ENCODE measurements around the gene FBXL20. TPM values are rescaled to one million over a fixed set of nuclear protein-coding genes. Genes with fewer than 3 reads are reported as not detected.

Gene FBXL20
- total RNA-seq, 1 donor: 20.3 TPM

DNA sequence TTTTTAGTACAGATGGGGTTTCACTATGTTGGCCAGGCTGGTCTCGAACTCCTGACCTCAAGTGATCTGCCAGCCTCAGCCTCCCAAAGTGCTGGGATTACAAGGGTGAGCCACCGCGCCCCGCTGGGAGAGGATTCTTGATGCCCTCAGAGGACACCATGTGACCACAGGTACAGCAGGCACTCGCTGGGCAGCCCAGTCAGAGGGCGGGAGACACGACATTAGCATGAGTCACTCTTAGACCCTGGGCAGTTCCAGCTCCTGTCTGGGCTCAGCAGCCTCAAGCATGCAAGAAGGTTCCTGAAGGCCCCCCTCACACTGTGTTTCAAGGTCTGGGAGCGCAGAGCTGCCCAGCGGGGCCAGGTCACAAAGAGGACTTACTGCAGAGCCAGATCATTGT is 187.6 kb downstream of the FBXL20 start:
- Histone ChIP-seq H3K4me3 (ENCODE audit: insufficient read depth, low read length) (no peak overlapping the region), H3K79me2 (ENCODE audit: insufficient read depth, low read length) (no peaks in the 10 kb centered on the region), H4K20me1 (ENCODE audit: insufficient read depth, low read length) (no peaks in the 10 kb centered on the region), H3K4me1 (ENCODE audit: insufficient read depth, low read length) (peaks cover 13% of the 10 kb centered on the region), H3K27me3 (ENCODE audit: insufficient read depth, low read length) (no peaks in the 10 kb centered on the region), H2AFZ (ENCODE audit: low read length) (no peak overlapping the region), H3K27ac (ENCODE audit: low read depth, low read length) (no peak overlapping the region), H3K36me3 (ENCODE audit: insufficient read depth, low read length) (no peaks in the 10 kb centered on the region), H3K9me3 (ENCODE audit: low read depth, low read length) (no peaks in the 10 kb centered on the region), H3K4me2 (ENCODE audit: insufficient read depth, low read length) (no peak overlapping the region)
- DNase-seq (ENCODE audit: insufficient read length, low spot score, missing footprints): no peak
- TF ChIP-seq, protein P1, sequence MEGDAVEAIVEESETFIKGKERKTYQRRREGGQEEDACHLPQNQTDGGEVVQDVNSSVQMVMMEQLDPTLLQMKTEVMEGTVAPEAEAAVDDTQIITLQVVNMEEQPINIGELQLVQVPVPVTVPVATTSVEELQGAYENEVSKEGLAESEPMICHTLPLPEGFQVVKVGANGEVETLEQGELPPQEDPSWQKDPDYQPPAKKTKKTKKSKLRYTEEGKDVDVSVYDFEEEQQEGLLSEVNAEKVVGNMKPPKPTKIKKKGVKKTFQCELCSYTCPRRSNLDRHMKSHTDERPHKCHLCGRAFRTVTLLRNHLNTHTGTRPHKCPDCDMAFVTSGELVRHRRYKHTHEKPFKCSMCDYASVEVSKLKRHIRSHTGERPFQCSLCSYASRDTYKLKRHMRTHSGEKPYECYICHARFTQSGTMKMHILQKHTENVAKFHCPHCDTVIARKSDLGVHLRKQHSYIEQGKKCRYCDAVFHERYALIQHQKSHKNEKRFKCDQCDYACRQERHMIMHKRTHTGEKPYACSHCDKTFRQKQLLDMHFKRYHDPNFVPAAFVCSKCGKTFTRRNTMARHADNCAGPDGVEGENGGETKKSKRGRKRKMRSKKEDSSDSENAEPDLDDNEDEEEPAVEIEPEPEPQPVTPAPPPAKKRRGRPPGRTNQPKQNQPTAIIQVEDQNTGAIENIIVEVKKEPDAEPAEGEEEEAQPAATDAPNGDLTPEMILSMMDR (IDR thresholded peaks at IDR 0.05; ENCODE audit: extremely low read depth, low read depth, low read length): no peak

DNA sequence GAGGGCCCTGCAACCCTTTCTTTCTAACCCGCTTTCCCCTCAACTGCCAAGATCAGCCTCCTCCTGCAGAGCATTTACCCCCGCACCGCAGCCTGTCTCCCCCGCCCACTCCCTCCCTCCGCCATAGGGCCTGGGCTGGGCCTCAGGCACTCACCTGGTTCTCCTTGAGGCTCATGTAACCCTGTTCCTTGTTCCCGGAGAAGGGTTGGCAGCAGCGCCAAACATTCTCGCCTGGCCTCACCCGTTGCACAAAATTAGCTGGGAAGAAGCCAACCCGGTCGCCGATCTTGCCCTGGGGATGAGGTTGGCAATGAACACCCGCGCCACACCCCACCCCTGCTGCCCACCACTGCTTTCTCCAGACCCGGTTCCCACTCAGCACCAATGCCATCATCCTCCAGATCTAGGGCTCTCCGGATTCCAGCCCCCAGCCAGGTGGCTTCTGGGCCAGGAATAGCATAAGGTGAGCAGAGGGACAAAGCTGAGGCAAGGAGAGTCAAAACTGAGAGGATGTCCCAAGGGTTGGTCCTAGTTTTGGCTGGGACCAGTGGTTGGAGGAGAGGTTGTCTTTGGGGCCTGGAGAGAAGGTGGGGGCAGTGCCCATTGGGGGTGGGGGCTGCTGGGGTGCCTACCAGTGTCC is 188.5 kb downstream of the FBXL20 start:
- no peak overlapping the region for H3K4me3 ChIP-seq (ENCODE audit: insufficient read depth, low read length)
- no peak overlapping the region for H2AFZ ChIP-seq (ENCODE audit: low read length)
- no peaks in the 10 kb centered on the region for H3K27me3 ChIP-seq (ENCODE audit: insufficient read depth, low read length)
- no peaks in the 10 kb centered on the region for H4K20me1 ChIP-seq (ENCODE audit: insufficient read depth, low read length)
- no peaks in the 10 kb centered on the region for H3K79me2 ChIP-seq (ENCODE audit: insufficient read depth, low read length)
- no peak overlapping the region for H3K27ac ChIP-seq (ENCODE audit: low read depth, low read length)
- no peaks in the 10 kb centered on the region for H3K9me3 ChIP-seq (ENCODE audit: low read depth, low read length)
- H3K4me1 ChIP-seq (ENCODE audit: insufficient read depth, low read length): peaks cover 22% of the 10 kb centered on the region
- TF ChIP-seq, protein P1 (IDR thresholded peaks at IDR 0.05; ENCODE audit: extremely low read depth, low read depth, low read length): no peak
- no peak for DNase-seq (ENCODE audit: insufficient read length, low spot score, missing footprints)
- no peaks in the 10 kb centered on the region for H3K36me3 ChIP-seq (ENCODE audit: insufficient read depth, low read length)
- H3K4me2 ChIP-seq (ENCODE audit: insufficient read depth, low read length): no peak overlapping the region

DNA sequence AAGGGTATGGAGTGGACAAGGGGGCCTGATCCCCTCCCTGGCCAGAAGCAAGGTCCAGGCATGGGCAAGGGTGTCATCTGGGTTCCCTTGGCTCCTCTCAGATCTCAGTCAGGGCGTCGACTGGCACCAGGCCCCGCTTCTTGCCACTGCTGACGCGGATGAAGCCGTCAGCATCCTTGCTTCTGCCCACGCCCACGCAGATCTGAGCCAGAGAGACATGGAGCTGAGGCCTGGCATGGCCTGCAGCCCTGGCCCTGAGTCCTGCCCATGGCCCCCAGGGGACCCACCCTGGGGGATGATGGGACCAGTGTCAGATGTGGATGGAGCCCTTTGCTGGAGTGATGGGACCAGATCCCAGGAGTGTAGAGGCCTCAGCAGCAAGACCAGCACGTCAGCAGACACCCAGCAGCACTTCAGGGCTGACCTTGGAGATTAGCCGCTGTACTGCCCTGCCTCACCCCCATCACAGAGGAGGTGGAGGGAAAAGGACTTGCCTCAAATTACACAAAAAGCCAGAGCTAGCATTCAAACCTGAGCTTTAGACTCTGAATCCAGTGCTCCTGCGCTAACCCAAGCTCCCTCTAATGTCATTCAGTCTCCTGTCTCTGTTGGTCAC is 189.1 kb downstream of the FBXL20 start:
- H3K4me1 ChIP-seq (ENCODE audit: insufficient read depth, low read length): peaks cover 23% of the 10 kb centered on the region
- no peaks in the 10 kb centered on the region for H3K9me3 ChIP-seq (ENCODE audit: low read depth, low read length)
- no peak overlapping the region for H3K4me2 ChIP-seq (ENCODE audit: insufficient read depth, low read length)
- H3K27ac ChIP-seq (ENCODE audit: low read depth, low read length): peak overlapping the region; percentile 24
- no peaks in the 10 kb centered on the region for H3K79me2 ChIP-seq (ENCODE audit: insufficient read depth, low read length)
- TF ChIP-seq, protein P1 (IDR thresholded peaks at IDR 0.05; ENCODE audit: extremely low read depth, low read depth, low read length): no peak
- H3K4me3 ChIP-seq (ENCODE audit: insufficient read depth, low read length): no peak overlapping the region
- no peaks in the 10 kb centered on the region for H3K27me3 ChIP-seq (ENCODE audit: insufficient read depth, low read length)
- no peaks in the 10 kb centered on the region for H4K20me1 ChIP-seq (ENCODE audit: insufficient read depth, low read length)
- no peaks in the 10 kb centered on the region for H3K36me3 ChIP-seq (ENCODE audit: insufficient read depth, low read length)
- no peak overlapping the region for H2AFZ ChIP-seq (ENCODE audit: low read length)
- no peak for DNase-seq (ENCODE audit: insufficient read length, low spot score, missing footprints)

DNA sequence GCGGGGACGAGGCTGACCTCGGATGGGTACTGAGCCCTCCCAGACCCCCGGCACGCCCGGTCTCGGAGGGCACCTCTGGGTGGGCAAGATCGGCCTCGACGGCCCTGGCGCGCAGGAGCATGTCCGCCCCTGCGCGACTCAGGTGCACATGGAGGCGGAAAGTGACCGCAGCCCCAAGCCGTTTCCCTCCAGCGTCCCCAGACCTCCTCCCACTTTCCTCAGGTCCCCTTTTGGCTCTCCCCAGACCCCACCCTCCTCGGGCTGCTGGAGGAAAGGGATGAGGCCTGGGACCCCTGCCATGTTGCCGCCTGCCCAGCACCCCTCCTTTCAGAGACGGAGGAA is 191.4 kb downstream of the FBXL20 start:
- Histone ChIP-seq H4K20me1 (ENCODE audit: insufficient read depth, low read length) (no peaks in the 10 kb centered on the region), H3K4me3 (ENCODE audit: insufficient read depth, low read length) (peak overlapping the region; percentile 67), H3K79me2 (ENCODE audit: insufficient read depth, low read length) (no peaks in the 10 kb centered on the region), H2AFZ (ENCODE audit: low read length) (peak overlapping the region; percentile 70), H3K4me2 (ENCODE audit: insufficient read depth, low read length) (peak overlapping the region; percentile 79), H3K4me1 (ENCODE audit: insufficient read depth, low read length) (peaks cover 23% of the 10 kb centered on the region), H3K27me3 (ENCODE audit: insufficient read depth, low read length) (no peaks in the 10 kb centered on the region), H3K36me3 (ENCODE audit: insufficient read depth, low read length) (peaks cover under 1% of the 10 kb centered on the region), H3K9me3 (ENCODE audit: low read depth, low read length) (no peaks in the 10 kb centered on the region), H3K27ac (ENCODE audit: low read depth, low read length) (no peak overlapping the region)
- TF ChIP-seq, protein P1 (IDR thresholded peaks at IDR 0.05; ENCODE audit: extremely low read depth, low read depth, low read length): no peak
- DNase-seq (ENCODE audit: insufficient read length, low spot score, missing footprints): no peak
